K562 (cell line): ENCODE data around the gene TAF4. TPM values are rescaled to one million over a fixed set of nuclear protein-coding genes. Genes with fewer than 3 reads are reported as not detected.

Experiments used
- ATAC-seq: fragments of 200-7000 bp; cut with Tn5 transposase; 3 replicates; pipeline ENCODE4 v1.9.1; 2020; ENCODE audit warnings: moderate library complexity
- BruUV-seq: library from RNA; stranded (reverse); fragments of 400-500 nt; replicated peaks from 2 replicates; lab custom pipeline; 2021; lab: Mats Ljungman, UMichigan
- CTCF ChIA-PET: fragments of 300-600 bp; formaldehyde crosslinking; extraction: SDS; loops from one replicate; lab custom pipeline; 2021; ENCODE audit warnings: low intra/inter-chr PET ratio; lab: Yijun Ruan, JAX
- POLR2A ChIA-PET: fragments of 300-600, 350-650 bp; sonication (Branson Sonifier 250); formaldehyde crosslinking; extraction: SDS; loops from one replicate; lab custom pipeline; 2021; ENCODE audit warnings: antibody characterized with exemption, inconsistent platforms; lab: Yijun Ruan, JAX
- DNase-seq, 4 experiments: peaks; one replicate each; pipeline versions ENCODE4 v3.0.0 to v3.0.0-alpha.2; 2011 to 2018; ENCODE audit warnings: low spot score in 3 of 4, mixed read lengths in 3 of 4; ENCODE audit errors: extremely low read depth in 1 of 4
- FAIRE-seq: peaks from 2 replicates; lab custom pipeline; 2011; peaks lifted over from hg19 to GRCh38; lab: Jason Lieb, UNC
- H2AFZ ChIP-seq: 2 replicates; pipeline ENCODE4 v1.6.0; 2011; ENCODE audit warnings: low read depth, low read length, control low read depth, inconsistent platforms
- H3K27ac ChIP-seq: fragments of 200-600 bp; 3 replicates; pipeline ENCODE4 v1.8.0; 2011; ENCODE audit warnings: low read depth, mild to moderate bottlenecking, control low read depth, inconsistent platforms, low read length, moderate library complexity, mixed read lengths; ENCODE audit errors: extremely low read depth
- H3K27me3 ChIP-seq, 2 experiments: fragments of 300-600 bp in 1 of 2; 2 replicates in 1 of 2; 3 replicates in 1 of 2; pipeline versions ENCODE4 v1.6.0 to v1.8.0; 2011; ENCODE audit warnings: inconsistent platforms in 2 of 2, low read length in 2 of 2, mild to moderate bottlenecking in 1 of 2, mixed read lengths in 1 of 2, moderate library complexity in 1 of 2; ENCODE audit not compliant: control insufficient read depth in 2 of 2, insufficient read depth in 2 of 2
- H3K36me3 ChIP-seq: fragments of 300-600 bp; 3 replicates; pipeline ENCODE4 v1.8.0; 2011; ENCODE audit warnings: mild to moderate bottlenecking, low read length, inconsistent platforms; ENCODE audit not compliant: control insufficient read depth, insufficient read depth
- H3K4me1 ChIP-seq, 2 experiments: fragments of 200-600 bp in 1 of 2; replicated peaks in 1 of 2; 2 replicates in 1 of 2; 3 replicates in 1 of 2; pipeline versions ENCODE4 v1.5.1 to v1.8.0; 2011; ENCODE audit warnings: inconsistent platforms in 2 of 2, low read length in 2 of 2, mild to moderate bottlenecking in 1 of 2, mixed read lengths in 1 of 2, moderate library complexity in 1 of 2; ENCODE audit not compliant: control insufficient read depth in 2 of 2, insufficient read depth in 2 of 2
- H3K4me2 ChIP-seq: 2 replicates; pipeline ENCODE4 v1.6.1; 2011; ENCODE audit warnings: low read length, control low read depth, inconsistent platforms, mixed read lengths; ENCODE audit not compliant: insufficient read depth
- H3K4me3 ChIP-seq: fragments of 200-600 bp; sonication (generic), shearing (Covaris generic); 2 replicates; pipeline ENCODE4 v1.5.1; 2016; ENCODE audit warnings: control low read depth, inconsistent platforms
- H3K79me2 ChIP-seq: fragments of 200-600 bp; 3 replicates; pipeline ENCODE4 v1.8.0; 2011; ENCODE audit warnings: low read length, inconsistent platforms; ENCODE audit not compliant: control insufficient read depth, insufficient read depth
- H3K9ac ChIP-seq, 2 experiments: 2 replicates each; pipeline versions ENCODE4 v1.6.0 to v1.6.1; 2011; ENCODE audit warnings: low read depth in 2 of 2, low read length in 2 of 2, control low read depth in 1 of 2, inconsistent platforms in 1 of 2, mild to moderate bottlenecking in 1 of 2, mixed read lengths in 1 of 2; ENCODE audit not compliant: insufficient read depth in 1 of 2
- H3K9me1 ChIP-seq: one replicate; pipeline ENCODE4 v1.6.0; 2011; ENCODE audit warnings: inconsistent platforms, mild to moderate bottlenecking, low read length, moderate library complexity; ENCODE audit not compliant: control insufficient read depth, insufficient read depth
- H3K9me3 ChIP-seq: replicated peaks from 2 replicates; pipeline ENCODE4 v1.5.1; 2011; ENCODE audit warnings: low read depth, low read length, inconsistent platforms; ENCODE audit not compliant: control insufficient read depth, insufficient read depth
- H4K20me1 ChIP-seq: replicated peaks from 2 replicates; pipeline ENCODE4 v1.6.1; 2011; ENCODE audit warnings: low read length, inconsistent platforms, mixed read lengths; ENCODE audit not compliant: control insufficient read depth, insufficient read depth
- ESRRA ChIP-seq: fragments of 450-650 bp; IDR thresholded peaks from 2 replicates; pipeline ENCODE4 v1.6.1; 2014; ENCODE audit warnings: low read depth, mild to moderate bottlenecking, moderate library complexity, borderline replicate concordance
- MLX ChIP-seq, 2 experiments: fragments of 450-650 bp in 1 of 2; sonication (generic) in 1 of 2; formaldehyde crosslinking; conservative IDR thresholded peaks; 2 replicates each; pipeline versions ENCODE4 v1.4.0 to v1.8.1; 2020 to 2022; ENCODE audit warnings: mild to moderate bottlenecking in 1 of 2, missing genetic modification reagents in 1 of 2
- MYNN ChIP-seq, 2 experiments: sonication (generic); formaldehyde crosslinking in 1 of 2; IDR thresholded peaks; 2 replicates each; pipeline versions ENCODE4 v1.5.0 to v1.6.1; 2016 to 2020; ENCODE audit warnings: antibody characterized with exemption in 1 of 2, missing genetic modification reagents in 1 of 2
- SMC3 ChIP-seq: conservative IDR thresholded peaks from 2 replicates; pipeline ENCODE4 v1.6.1; 2011; ENCODE audit warnings: low read depth, low read length, improper control_type of control experiment; ENCODE audit not compliant: insufficient read depth
- ZBTB33 ChIP-seq: sonication (generic); formaldehyde crosslinking; IDR thresholded peaks from 2 replicates; pipeline ENCODE4 v1.8.1; 2023; ENCODE audit warnings: mild to moderate bottlenecking, missing genetic modification reagents
- WGBS: fragments of 100-300 bp; shearing (Covaris generic); methylation state at CpG from one replicate; pipeline ENCODE4 v1.1.6; 2016; ENCODE audit warnings: low coverage, mixed read lengths; ENCODE audit not compliant: insufficient coverage; ENCODE audit errors: missing lambda C conversion rate; 5-methylcytosine and 5-hydroxymethylcytosine counted together
- in situ Hi-C: fragments of 300-500 bp; cut with MboI; formaldehyde crosslinking; loops from 4 replicates; pipeline ENCODE4 v1.15.0; 2018; ENCODE audit warnings: inconsistent platforms, mixed read lengths
- intact Hi-C: fragments of 100-400 bp; cut with micrococcal nuclease; formaldehyde crosslinking; loops from 2 replicates; pipeline ENCODE4 v1.14.2; 2022
- polyA plus RNA-seq, 8 experiments: library from polyadenylated mRNA; depleted of rRNA in 4 of 8; stranded (reverse) in 5 of 8; unstranded in 3 of 8; fragments of >200 nt; fragmentation: Nextera tagmentation in 2 of 8; fragmentation: Illumina TruSeq in 1 of 8; extraction: Ambion mirVana in 2 of 8; extraction: Trizol in 1 of 8; gene quantifications; 2 replicates each; pipeline versions ENCODE4 v1.2.1 to v1.2.3, GENCODE V29; 2011 to 2014; ENCODE audit warnings: inconsistent platforms in 1 of 8, missing spikeins in 1 of 8
- total RNA-seq, 7 experiments: library from RNA; depleted of rRNA in 6 of 7; stranded (reverse); fragments of >200 nt in 6 of 7; fragmentation: Illumina TruSeq in 2 of 7; extraction: Trizol in 2 of 7; gene quantifications; 2 replicates each; pipeline versions ENCODE4 v1.2.1 to v1.2.3, GENCODE V29; 2011 to 2021; ENCODE audit warnings: low replicate concordance in 1 of 7

TAF4 gene
- total and polyA plus RNA-seq, 9 of the 15 experiments (the other 6 are each of a cell fraction or from before 2014, with no cell fraction given) = 0.44 to 28.3 (median 5.6) TPM

DNA sequence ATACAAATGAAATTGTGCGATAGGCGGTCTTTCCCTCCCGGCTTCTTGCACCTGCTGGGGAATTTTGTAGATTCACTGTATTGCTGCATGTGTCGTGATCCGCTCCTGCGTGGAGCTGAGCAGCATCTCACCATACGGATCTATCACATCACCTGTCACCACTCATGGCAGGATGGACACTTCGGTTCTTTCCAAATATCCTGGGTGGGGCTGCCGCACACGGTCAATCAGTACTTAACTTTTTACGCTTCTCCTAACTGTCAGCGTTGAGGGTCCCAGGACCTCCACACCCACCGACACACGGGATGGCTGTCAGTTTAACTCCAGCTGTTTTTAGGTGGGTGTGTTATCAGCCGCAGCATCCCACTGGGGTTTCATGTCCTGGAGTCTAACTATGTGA, 19.2 kb downstream of the TAF4 start:
- H3K4me3 ChIP-seq = no peak overlapping the region
- peaks cover 97% of the 10 kb centered on the region for H3K79me2 ChIP-seq
- no peak overlapping the region for H3K27ac ChIP-seq
- no peak for FAIRE-seq
- in situ Hi-C loops = no loop called here
- no peaks in the 10 kb centered on the region for H3K27me3 ChIP-seq
- BruUV-seq = no TSS peak
- CTCF ChIA-PET = no interaction called here
- H3K9me1 ChIP-seq = peaks cover 4% of the 10 kb centered on the region
- H3K4me1 ChIP-seq = peaks cover 8 to 41% of the 10 kb centered on the region in 2 experiments; a peak in 4 of 5 replicates
- H2AFZ ChIP-seq = no peak overlapping the region
- no peak overlapping the region for H3K4me2 ChIP-seq
- peaks cover 31% of the 10 kb centered on the region for H4K20me1 ChIP-seq
- TF ChIP-seq SMC3 (no peak), MLX (CRISPR knock-in tag; conservative IDR thresholded peaks at IDR 0.05) (no peak)
- TF ChIP-seq, all 486 proteins: peak for 0
- intact Hi-C loops = no loop called here
- no peak overlapping the region for H3K9ac ChIP-seq
- POLR2A ChIA-PET = no interaction called here
- 84% methylated on average over 15 of the region's 15 CpGs for WGBS
- H3K9me3 ChIP-seq = no peaks in the 10 kb centered on the region
- DNase-seq (no peak), ATAC-seq (no peak)
- no peaks in the 10 kb centered on the region for H3K36me3 ChIP-seq

GRCh38 chr20:62045529-62046285, 20.0 kb downstream of the TAF4 start:
- Histone ChIP-seq H3K9ac (no peak overlapping the region), H3K9me3 (no peaks in the 10 kb centered on the region), H3K79me2 (peaks cover 96% of the 10 kb centered on the region), H3K4me3 (no peak overlapping the region), H3K4me2 (no peak overlapping the region), H3K9me1 (peaks cover 3% of the 10 kb centered on the region)
- in situ Hi-C loops = no loop called here
- POLR2A ChIA-PET = interaction anchor here (0.8 kb wide), 1 partner anchor 14 kb away, joined by 3 read pairs; no protein-coding TSS in a partner anchor
- CTCF ChIA-PET = no interaction called here
- no peak for DNase-seq
- TF ChIP-seq MYNN (IDR thresholded peaks at IDR 0.05) (no peak), MYNN (CRISPR knock-in tag; IDR thresholded peaks at IDR 0.05) (no peak), MLX (CRISPR knock-in tag; conservative IDR thresholded peaks at IDR 0.05) (no peak), ESRRA (no peak), ZBTB33 (CRISPR knock-in tag) (0 out of 2 replicates have a peak, but pooled peaks have one; percentile 22)
- TF ChIP-seq, all 486 proteins: peak for 1
- no peak overlapping the region for H3K27ac ChIP-seq
- WGBS = 90% methylated on average over 22 of the region's 22 CpGs
- peaks cover 8 to 34% of the 10 kb centered on the region in 2 experiments; a peak in 4 of 5 replicates for H3K4me1 ChIP-seq
- no peaks in the 10 kb centered on the region for H3K27me3 ChIP-seq
- H4K20me1 ChIP-seq = peaks cover 24% of the 10 kb centered on the region
- no peaks in the 10 kb centered on the region for H3K36me3 ChIP-seq
- intact Hi-C loops = no loop called here
- BruUV-seq = no TSS peak
- FAIRE-seq (no peak), ATAC-seq (no peak)
- no peak overlapping the region for H2AFZ ChIP-seq
